T follicular helper cell (primary cell): ENCODE measurements around the gene DHDH.

Source experiments
- DNase-seq: peaks from one replicate; pipeline ENCODE4 v3.0.0-alpha.2; 2020; ENCODE audit warnings: low read depth

Gene DHDH

DNA sequence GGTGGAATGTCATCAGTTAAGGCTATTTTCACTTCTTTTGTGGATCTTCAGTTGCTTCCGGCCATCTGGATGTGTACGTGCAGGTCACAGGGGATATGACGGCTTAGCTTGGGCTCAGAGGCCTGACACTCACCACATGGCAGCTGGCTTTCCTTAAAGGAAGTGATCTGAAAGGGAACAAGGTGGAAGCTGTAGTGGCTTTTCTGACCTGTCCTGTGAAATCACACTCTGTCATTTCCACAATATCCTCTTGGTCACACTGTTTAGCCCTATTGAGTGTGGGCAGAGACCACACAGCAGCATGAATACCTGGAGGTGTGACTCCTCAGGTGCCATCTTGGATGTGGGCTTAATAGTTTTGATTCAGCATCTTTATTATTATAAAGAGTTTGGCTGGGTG lies 16.7 kb downstream of the DHDH start:
- DNase-seq, result no peak

DNA sequence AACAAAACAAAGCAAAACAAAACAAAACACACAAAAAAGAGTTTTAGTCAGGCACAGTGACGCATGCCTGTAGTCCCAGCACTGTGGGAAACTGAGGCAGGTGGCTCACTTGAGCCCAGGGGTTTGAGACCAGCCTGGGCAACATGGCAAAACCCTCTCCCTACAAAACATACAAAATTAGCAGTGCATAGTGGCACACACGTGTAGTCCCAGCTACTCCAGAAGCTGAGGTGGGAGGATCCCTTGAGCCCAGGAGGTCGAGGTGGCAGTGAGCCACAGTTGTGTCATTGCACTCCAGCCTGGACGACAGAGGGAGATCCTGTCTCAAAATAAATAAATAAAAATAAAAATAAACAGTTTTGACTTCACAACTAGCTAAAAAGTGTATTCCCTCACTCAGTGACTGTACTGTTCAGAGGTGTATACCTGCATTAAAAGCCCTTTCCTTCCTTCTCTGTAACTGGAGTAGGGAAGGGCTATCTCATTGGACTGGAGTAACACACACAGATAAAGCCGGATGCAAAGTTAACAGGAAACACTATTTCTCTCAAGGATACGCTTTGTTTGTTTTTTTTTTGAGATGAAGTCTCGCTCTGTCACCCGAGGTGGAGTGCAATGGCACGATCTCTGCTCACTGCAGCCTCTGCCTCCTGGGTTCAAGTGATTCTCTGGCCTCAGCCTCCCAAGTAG lies 17.5 kb downstream of the DHDH start:
- no peak for DNase-seq

- DNase-seq, result no peak
These were observed 19.6 kb downstream of the DHDH start for GRCh38 chr19:48953141-48953540.

- DNase-seq, result no peak
These were observed 20.6 kb downstream of the DHDH start for GRCh38 chr19:48953990-48954594.

- peak; percentile 74 for DNase-seq
These were observed 21.3 kb downstream of the DHDH start, which contains the start of gene BAX for GRCh38 chr19:48954595-48955307. BAX (plus strand) TSS chr19:48954875; CDS start chr19:48954929, 54 bp downstream.

- DNase-seq, result no peak
These were observed 21.9 kb downstream of the DHDH start for GRCh38 chr19:48955308-48955958.

- no peak for DNase-seq
These were observed 24.5 kb downstream of the DHDH start for GRCh38 chr19:48958006-48958405.

- no peak for DNase-seq
These were observed 26.1 kb downstream of the DHDH start for GRCh38 chr19:48959341-48960239.

DNA sequence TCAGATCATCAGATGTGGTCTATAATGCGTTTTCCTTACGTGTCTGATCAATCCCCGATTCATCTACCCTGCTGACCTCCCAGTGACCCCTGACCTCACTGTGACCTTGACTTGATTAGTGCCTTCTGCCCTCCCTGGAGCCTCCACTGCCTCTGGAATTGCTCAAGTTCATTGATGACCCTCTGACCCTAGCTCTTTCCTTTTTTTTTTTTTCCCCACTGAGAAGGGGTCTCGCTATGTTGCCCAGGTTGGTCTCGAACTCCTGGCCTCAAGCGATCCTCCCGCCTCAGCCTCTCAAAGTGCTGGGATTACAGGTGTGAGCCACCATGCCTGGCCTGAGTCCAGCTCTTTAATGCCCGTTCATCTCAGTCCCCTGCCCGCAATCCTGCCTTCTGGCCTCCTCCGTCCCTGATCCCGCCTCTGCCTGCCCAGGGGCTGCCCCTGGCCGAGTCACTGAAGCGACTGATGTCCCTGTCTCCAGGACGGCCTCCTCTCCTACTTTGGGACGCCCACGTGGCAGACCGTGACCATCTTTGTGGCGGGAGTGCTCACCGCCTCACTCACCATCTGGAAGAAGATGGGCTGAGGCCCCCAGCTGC lies 27.7 kb downstream of the DHDH start:
- DNase-seq, result no peak

GRCh38 chr19:48961673-48962028 lies 28.2 kb downstream of the DHDH start:
- no peak for DNase-seq

GRCh38 chr19:48962029-48962848 lies 28.7 kb downstream of the DHDH start:
- DNase-seq, result no peak

GRCh38 chr19:48962849-48963165 lies 29.3 kb downstream of the DHDH start:
- no peak for DNase-seq

DNA sequence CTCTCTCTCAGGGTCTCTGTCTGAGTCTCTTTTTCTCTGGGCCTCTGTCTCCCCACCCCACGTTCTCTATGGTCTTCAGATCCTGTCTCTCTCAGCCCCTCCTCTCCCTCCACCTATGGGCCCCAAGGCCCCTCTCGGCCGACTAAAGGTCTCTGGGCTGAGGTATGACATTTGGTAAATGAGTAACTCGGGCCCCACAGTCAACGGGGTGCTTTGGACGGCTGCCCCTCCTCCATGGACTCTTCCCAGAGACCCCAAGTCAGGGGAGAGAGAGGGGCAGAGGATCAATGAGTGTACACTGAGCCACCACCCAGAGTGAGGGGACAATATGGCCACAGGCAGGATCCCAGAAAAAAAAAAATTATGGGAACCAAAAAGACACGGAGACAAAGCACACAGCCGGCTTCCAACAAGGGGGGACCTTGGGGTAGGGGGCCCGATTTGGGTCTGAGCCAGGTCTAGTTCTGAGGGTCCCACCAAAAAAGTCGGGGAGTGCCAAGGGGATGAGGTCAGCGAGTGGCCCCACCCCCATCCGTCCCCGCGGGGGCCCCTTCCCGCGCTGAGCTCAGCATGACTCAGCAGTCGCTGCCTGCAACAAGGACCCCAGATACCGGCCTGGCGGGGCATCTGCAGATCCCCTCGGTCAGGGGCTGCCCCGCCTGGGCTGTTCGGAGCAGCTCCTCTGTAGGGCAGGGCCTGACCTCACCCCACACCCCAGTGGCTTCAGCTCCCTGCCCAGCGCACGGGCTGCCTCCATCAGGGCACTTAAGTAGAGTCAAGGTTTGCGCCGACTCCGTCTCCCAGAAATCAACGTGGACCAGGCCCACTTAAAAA lies 30.1 kb downstream of the DHDH start:
- DNase-seq, result peak; percentile 28

DNA sequence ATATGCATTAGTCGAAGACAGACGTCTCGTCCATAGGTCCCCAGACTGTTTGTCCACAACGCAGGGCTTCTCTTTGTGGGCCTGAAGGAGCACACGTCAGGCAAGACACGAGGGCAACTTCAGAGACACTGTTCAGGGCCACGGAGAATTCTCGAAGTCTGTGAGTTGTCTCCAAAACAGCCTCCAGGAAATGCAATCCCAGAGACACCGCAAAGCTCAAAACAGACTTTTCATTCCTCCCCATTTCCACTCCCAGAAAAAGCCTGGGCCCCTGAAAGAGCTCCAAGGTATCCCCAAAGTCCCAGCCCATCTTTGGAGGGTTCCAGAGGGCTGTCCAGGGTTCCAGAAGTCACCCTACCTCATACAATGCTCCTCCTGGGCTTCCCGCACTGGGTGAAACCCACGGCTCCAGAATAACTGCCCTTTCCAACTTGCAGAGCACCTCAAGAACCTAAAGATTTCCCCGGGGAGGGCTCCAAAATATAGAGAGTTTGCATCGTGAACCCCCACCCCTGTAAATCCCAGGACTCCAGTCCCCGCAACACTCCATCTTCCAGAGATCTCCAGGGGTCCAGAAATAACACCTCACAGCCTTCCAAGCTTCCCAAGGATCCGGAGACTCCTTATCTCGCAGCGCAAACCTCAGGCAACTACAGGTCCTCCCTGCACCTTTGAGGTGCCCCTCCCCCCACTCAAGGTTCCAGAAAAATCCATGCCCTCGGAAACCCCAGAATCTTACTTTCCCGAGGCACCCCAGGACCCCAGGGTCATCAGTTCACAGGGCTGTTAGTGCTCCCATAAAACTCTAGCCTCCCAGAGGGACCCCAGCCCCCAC lies 30.9 kb downstream of the DHDH start:
- DNase-seq, result no peak

DNA sequence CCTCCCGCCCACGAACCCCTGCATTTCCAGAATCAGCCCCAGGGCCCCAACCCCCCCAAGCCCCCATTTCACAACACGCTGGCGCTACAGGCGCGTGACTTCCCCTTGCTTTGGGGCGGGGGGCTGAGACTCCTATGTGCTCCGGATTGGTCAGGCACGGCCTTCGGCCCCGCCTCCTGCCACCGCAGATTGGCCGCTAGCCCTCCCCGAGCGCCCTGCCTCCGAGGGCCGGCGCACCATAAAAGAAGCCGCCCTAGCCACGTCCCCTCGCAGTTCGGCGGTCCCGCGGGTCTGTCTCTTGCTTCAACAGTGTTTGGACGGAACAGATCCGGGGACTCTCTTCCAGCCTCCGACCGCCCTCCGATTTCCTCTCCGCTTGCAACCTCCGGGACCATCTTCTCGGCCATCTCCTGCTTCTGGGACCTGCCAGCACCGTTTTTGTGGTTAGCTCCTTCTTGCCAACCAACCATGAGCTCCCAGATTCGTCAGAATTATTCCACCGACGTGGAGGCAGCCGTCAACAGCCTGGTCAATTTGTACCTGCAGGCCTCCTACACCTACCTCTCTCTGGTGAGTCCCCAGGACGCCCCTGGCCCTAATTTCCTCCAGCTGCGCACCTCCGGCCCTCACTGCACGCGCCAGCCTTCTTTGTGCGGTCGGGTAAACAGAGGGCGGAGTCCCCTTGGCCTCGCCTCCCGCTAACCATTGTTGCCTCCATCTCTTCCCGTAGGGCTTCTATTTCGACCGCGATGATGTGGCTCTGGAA lies 31.7 kb downstream of the DHDH start, which contains the start of gene FTL:
Gene FTL (plus strand): TSS at position 270 of the 766 bp plus-strand sequence. CDS start 199 bp downstream, at position 469.
- DNase-seq, result peak; percentile 72

DNA sequence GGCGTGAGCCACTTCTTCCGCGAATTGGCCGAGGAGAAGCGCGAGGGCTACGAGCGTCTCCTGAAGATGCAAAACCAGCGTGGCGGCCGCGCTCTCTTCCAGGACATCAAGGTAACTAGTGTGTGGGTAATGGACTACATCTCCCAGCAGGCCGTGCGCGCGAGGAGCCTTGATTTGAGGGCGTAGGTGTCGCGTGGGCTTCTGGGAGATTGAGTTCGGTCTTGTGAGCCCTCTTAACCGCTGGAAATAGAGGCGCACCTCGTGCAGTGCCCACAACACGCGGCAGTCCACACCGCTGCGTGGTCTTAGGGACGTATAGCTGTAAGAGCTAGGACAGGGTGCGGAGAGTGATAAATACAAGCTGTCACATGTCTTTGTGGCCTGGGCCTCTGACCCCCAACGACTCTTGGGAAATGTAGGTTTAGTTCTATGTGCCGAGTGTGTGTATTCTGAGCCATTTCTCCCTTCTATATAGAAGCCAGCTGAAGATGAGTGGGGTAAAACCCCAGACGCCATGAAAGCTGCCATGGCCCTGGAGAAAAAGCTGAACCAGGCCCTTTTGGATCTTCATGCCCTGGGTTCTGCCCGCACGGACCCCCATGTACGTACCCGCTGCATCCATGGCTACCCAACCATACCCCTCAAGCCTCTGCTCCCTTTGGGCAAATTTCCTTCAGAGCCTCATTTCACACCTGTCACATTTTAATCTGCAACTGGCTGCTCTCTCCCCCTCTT lies 32.5 kb downstream of the DHDH start:
- DNase-seq, result peak; percentile 84
